Panc1 (cell line): ENCODE results near the gene DPYSL3. TPM values are rescaled to one million over a fixed set of nuclear protein-coding genes. Genes with fewer than 3 reads are reported as not detected.

Experiments used
- ATAC-seq: fragments of 200-7000 bp; cut with Tn5 transposase; 2 replicates; pipeline ENCODE4 v1.9.1; 2020; ENCODE audit warnings: mild to moderate bottlenecking, moderate library complexity
- BruUV-seq: library from RNA; stranded (reverse); fragments of 400-500 nt; replicated peaks from 2 replicates; lab custom pipeline; 2021; lab: Mats Ljungman, UMichigan
- CTCF ChIA-PET: fragments of 300-600 bp; sonication (Branson Sonifier 250); formaldehyde crosslinking; loops from one replicate; lab custom pipeline; 2022; ENCODE audit warnings: antibody characterized with exemption; lab: Charles Lee
- POLR2A ChIA-PET: fragments of 300-600 bp; sonication (Branson Sonifier 250); formaldehyde crosslinking; loops from one replicate; lab custom pipeline; 2022; ENCODE audit warnings: antibody characterized with exemption; lab: Charles Lee
- DNase-seq: peaks from one replicate; pipeline ENCODE4 v3.0.0-alpha.2; 2010; ENCODE audit warnings: low read depth, low spot score
- H3K27ac ChIP-seq: 2 replicates; pipeline ENCODE4 v1.5.1; 2011; ENCODE audit warnings: mild to moderate bottlenecking, low read length, inconsistent platforms
- H3K27me3 ChIP-seq: fragments of 200-500 bp; sonication (Bioruptor generic); 2 replicates; pipeline ENCODE4 v1.6.0; 2014; ENCODE audit warnings: low read length, inconsistent platforms; ENCODE audit not compliant: control insufficient read depth, insufficient read depth
- H3K36me3 ChIP-seq: fragments of 200-500 bp; sonication (Bioruptor generic); 2 replicates; pipeline ENCODE4 v1.5.1; 2014; ENCODE audit warnings: inconsistent platforms, mild to moderate bottlenecking, low read length, moderate library complexity; ENCODE audit not compliant: control insufficient read depth, insufficient read depth
- H3K4me1 ChIP-seq: 2 replicates; pipeline ENCODE4 v1.5.1; 2011; ENCODE audit warnings: inconsistent platforms, mild to moderate bottlenecking, low read length, moderate library complexity; ENCODE audit not compliant: control insufficient read depth, insufficient read depth
- H3K4me3 ChIP-seq, 2 experiments: 2 replicates each; pipeline ENCODE4 v1.5.1; 2011 to 2012; ENCODE audit warnings: low read depth in 2 of 2, low read length in 2 of 2, mild to moderate bottlenecking in 2 of 2, inconsistent platforms in 1 of 2, moderate library complexity in 1 of 2
- H3K9me3 ChIP-seq: fragments of 200-500 bp; sonication (Bioruptor generic); 2 replicates; pipeline ENCODE4 v1.5.1; 2014; ENCODE audit warnings: low read depth, mild to moderate bottlenecking, inconsistent platforms, low read length, moderate library complexity; ENCODE audit not compliant: control insufficient read depth, insufficient read depth
- CTCF ChIP-seq: fragments of 450-650 bp; IDR thresholded peaks from 2 replicates; pipeline ENCODE4 v1.5.1; 2017; ENCODE audit warnings: mild to moderate bottlenecking
- POLR2AphosphoS5 ChIP-seq: IDR thresholded peaks from 2 replicates; pipeline ENCODE4 v1.6.1; 2012; ENCODE audit warnings: mild to moderate bottlenecking, low read depth, low read length, moderate library complexity
- REST ChIP-seq, 2 experiments: IDR thresholded peaks; 2 replicates each; pipeline ENCODE4 v1.6.1; 2011 to 2012; ENCODE audit warnings: low read depth in 2 of 2, control low read depth in 1 of 2, low read length in 1 of 2, mild to moderate bottlenecking in 1 of 2, moderate library complexity in 1 of 2; ENCODE audit not compliant: insufficient read depth in 1 of 2
- SIN3A ChIP-seq: IDR thresholded peaks from 2 replicates; pipeline ENCODE4 v1.6.1; 2012; ENCODE audit warnings: low read depth, mild to moderate bottlenecking, low read length, moderate library complexity, borderline replicate concordance; ENCODE audit not compliant: insufficient read depth
- TCF7L2 ChIP-seq: IDR thresholded peaks from 2 replicates; pipeline ENCODE4 v1.6.1; 2011; ENCODE audit warnings: mild to moderate bottlenecking, low read depth, low read length, inconsistent platforms
- in situ Hi-C: cut with HindIII; loops from 2 replicates; pipeline ENCODE4 v1.10.0; 2016; ENCODE audit warnings: low sequenced_read_pairs, low pct_unique_long_range_greater_than_20kb
- intact Hi-C: fragments of 100-400 bp; cut with micrococcal nuclease; formaldehyde crosslinking; loops from one replicate; pipeline ENCODE4 v1.10.0; 2022; ENCODE audit not compliant: unreplicated experiment
- total RNA-seq: library from RNA; stranded (reverse); gene quantifications from one replicate; pipeline ENCODE4 v1.2.1, GENCODE V29; 2021; ENCODE audit not compliant: unreplicated experiment

The DPYSL3 gene
- total RNA-seq, 1 experiment from 2014 or later = 1.1 TPM

DNA sequence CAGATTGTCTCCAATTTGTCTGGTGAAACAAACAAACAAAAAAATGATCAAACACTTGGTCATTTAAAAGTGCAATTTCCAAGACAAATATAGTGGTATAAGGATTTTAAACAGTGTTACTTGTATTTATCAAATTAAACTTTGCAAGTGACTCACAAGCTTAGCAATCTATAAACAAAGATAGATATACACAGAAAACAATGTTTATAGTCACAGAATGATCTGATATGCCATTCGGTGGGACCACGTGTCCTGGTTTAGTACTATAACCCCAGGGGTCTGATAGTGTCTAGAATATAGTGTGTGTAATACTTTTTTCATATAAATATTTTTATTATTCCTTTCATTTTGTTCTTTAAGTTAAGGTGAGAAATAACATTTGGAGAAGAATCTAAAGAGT, 91.3 kb downstream of the DPYSL3 start:
- no peaks in the 10 kb centered on the region for H3K4me1 ChIP-seq
- in situ Hi-C loops = no loop called here
- ATAC-seq (no peak), DNase-seq (no peak)
- BruUV-seq = no TSS peak
- intact Hi-C loops = no loop called here
- H3K36me3 ChIP-seq = no peaks in the 10 kb centered on the region
- H3K27ac ChIP-seq = no peak overlapping the region
- TF ChIP-seq REST (IDR thresholded peaks at IDR 0.05; ENCODE audit: insufficient read depth in 1 of 2, low read depth in 2 of 2, low read length in 1 of 2) (no peak), TCF7L2 (no peak), CTCF (no peak), SIN3A (no peak), POLR2AphosphoS5 (no peak)
- no peaks in the 10 kb centered on the region for H3K9me3 ChIP-seq
- H3K27me3 ChIP-seq = no peaks in the 10 kb centered on the region
- POLR2A ChIA-PET = no interaction called here
- CTCF ChIA-PET = no interaction called here
- no peak overlapping the region for H3K4me3 ChIP-seq

- no peak overlapping the region for H3K27ac ChIP-seq
- CTCF ChIA-PET = no interaction called here
- POLR2A ChIA-PET = no interaction called here
Observed at GRCh38 chr5:147417135-147417813, 92.6 kb downstream of the DPYSL3 start.

More at GRCh38 chr5:147417135-147417813, 92.6 kb downstream of the DPYSL3 start:
- no peak for DNase-seq
- H3K9me3 ChIP-seq = no peaks in the 10 kb centered on the region
- H3K36me3 ChIP-seq = no peaks in the 10 kb centered on the region
- H3K27me3 ChIP-seq = no peaks in the 10 kb centered on the region
- in situ Hi-C loops (no loop called here), intact Hi-C loops (no loop called here)
- ATAC-seq = no peak
- TF ChIP-seq CTCF (no peak), REST (IDR thresholded peaks at IDR 0.05; ENCODE audit: insufficient read depth in 1 of 2, low read depth in 2 of 2, low read length in 1 of 2) (no peak), SIN3A (no peak), TCF7L2 (no peak), POLR2AphosphoS5 (no peak)
- no peaks in the 10 kb centered on the region for H3K4me1 ChIP-seq
- no TSS peak for BruUV-seq
- no peak overlapping the region for H3K4me3 ChIP-seq
